ENCODE measurements around the gene HSBP1L1.
A peak's percentile ranks its signal among the peaks of the same experiment; 100 is the strongest.
"Not testable (repeated sequence)": the region's sequence is repeated elsewhere in the genome, so short reads cannot be mapped to it uniquely, and the experiment has no call there.

Gene HSBP1L1

DNA sequence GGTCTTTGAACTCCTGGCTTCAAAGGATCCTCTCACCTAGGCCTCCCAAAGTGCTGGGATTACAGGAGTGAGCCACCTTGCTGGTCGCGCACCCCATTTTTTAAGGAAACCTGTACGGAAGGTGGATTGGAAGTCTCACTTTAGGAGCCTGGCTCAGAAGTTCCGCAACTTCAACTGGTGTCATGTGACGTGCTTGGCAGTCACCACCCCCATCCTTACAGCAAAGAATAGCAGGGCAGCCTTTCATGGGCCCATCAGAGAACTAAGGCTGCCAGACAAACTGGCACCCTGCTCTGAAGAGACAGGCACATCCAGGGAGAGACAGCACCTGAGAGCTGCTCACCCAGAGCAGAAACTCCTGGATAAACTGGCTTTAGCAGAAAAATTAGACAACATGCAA, 9.7 kb upstream of the HSBP1L1 start:
- no peak for DNase-seq (ENCODE audit: low read depth)
- no peak overlapping the region for H3K4me3 ChIP-seq (ENCODE audit: low read depth, low read length)
- TF ChIP-seq, protein P1, sequence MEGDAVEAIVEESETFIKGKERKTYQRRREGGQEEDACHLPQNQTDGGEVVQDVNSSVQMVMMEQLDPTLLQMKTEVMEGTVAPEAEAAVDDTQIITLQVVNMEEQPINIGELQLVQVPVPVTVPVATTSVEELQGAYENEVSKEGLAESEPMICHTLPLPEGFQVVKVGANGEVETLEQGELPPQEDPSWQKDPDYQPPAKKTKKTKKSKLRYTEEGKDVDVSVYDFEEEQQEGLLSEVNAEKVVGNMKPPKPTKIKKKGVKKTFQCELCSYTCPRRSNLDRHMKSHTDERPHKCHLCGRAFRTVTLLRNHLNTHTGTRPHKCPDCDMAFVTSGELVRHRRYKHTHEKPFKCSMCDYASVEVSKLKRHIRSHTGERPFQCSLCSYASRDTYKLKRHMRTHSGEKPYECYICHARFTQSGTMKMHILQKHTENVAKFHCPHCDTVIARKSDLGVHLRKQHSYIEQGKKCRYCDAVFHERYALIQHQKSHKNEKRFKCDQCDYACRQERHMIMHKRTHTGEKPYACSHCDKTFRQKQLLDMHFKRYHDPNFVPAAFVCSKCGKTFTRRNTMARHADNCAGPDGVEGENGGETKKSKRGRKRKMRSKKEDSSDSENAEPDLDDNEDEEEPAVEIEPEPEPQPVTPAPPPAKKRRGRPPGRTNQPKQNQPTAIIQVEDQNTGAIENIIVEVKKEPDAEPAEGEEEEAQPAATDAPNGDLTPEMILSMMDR (IDR thresholded peaks at IDR 0.05; ENCODE audit: low read depth, low read length): no peak
- TF ChIP-seq MYC (IDR thresholded peaks at IDR 0.05; ENCODE audit: low read depth, low read length) (no peak), POLR2A (IDR thresholded peaks at IDR 0.05; ENCODE audit: extremely low read depth, insufficient read length) (no peak)
- TF ChIP-seq, protein P2, sequence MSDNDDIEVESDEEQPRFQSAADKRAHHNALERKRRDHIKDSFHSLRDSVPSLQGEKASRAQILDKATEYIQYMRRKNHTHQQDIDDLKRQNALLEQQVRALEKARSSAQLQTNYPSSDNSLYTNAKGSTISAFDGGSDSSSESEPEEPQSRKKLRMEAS (IDR thresholded peaks at IDR 0.05; ENCODE audit: low read depth, low read length): no peak

DNA sequence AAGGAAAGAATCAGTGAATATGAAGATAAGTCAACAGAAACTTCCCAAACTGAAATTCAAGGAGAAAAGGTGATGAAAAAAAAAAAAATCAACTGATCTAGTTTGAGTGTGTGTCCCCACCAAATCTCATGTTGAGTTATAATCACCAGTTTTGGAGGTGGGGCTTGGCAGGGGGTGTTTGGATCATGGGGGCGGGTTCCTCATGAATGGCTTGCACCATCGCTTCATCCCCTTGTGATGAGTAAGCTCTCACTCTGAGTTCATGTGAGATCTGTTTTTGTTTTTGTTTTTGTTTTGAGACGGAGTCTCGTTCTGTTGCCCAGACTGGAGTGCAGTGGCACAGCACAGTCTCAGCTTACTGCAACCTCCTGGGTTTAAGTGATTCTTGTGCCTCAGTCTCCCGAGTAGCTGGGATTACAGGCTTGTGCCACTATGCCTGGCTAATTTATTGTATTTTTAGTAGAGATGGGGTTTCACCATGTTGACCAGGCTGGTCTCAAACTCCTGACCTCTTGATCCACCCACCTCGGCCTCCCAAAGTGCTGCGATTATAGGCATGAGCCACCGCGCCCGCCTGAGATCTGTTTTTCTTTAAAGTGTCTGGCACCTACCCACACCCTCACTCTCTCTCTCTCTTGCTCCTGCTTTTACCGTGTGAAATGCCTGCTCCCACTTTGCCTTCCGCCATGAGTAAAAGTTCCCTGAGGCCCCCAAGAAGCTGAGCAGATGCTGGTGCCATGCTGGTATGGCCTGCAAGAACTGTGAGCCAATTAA, 9.0 kb upstream of the HSBP1L1 start:
- peak; percentile 35 for DNase-seq (ENCODE audit: low read depth)
- no peak for TF ChIP-seq MYC (IDR thresholded peaks at IDR 0.05; ENCODE audit: low read depth, low read length)
- TF ChIP-seq, protein P2 (IDR thresholded peaks at IDR 0.05; ENCODE audit: low read depth, low read length): no peak
- TF ChIP-seq, protein P1 (IDR thresholded peaks at IDR 0.05; ENCODE audit: low read depth, low read length): no peak
- no peak for TF ChIP-seq POLR2A (IDR thresholded peaks at IDR 0.05; ENCODE audit: extremely low read depth, insufficient read length)
- no peak overlapping the region for H3K4me3 ChIP-seq (ENCODE audit: low read depth, low read length)

DNA sequence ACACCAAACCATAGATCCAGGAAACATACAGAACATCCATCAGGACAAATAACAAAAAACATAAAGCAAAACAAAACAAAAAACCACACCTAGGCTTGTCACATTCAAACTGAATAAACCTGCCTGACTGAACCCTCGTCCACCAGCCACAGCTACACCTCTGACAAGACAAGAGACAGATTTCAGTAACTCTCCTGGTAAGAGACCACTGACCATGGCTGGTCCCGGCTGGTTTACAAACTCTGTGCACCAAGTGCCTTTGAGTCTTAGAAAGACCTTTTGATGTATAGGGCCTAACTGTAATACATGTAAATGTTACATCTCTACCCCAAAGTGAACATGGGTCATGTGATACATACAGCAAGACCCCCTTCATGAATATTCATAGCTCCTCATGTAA, 8.2 kb upstream of the HSBP1L1 start:
- TF ChIP-seq, protein P1 (IDR thresholded peaks at IDR 0.05; ENCODE audit: low read depth, low read length): no peak
- TF ChIP-seq, protein P2 (IDR thresholded peaks at IDR 0.05; ENCODE audit: low read depth, low read length): no peak
- TF ChIP-seq MYC (IDR thresholded peaks at IDR 0.05; ENCODE audit: low read depth, low read length): no peak
- no peak for TF ChIP-seq POLR2A (IDR thresholded peaks at IDR 0.05; ENCODE audit: extremely low read depth, insufficient read length)
- no peak for DNase-seq (ENCODE audit: low read depth)
- H3K4me3 ChIP-seq (ENCODE audit: low read depth, low read length): no peak overlapping the region

GRCh38 chr18:79958981-79959380, 5.5 kb upstream of the HSBP1L1 start:
- no peak for DNase-seq (ENCODE audit: low read depth)
- TF ChIP-seq, protein P2 (IDR thresholded peaks at IDR 0.05; ENCODE audit: low read depth, low read length): no peak
- TF ChIP-seq POLR2A (IDR thresholded peaks at IDR 0.05; ENCODE audit: extremely low read depth, insufficient read length) (no peak), MYC (IDR thresholded peaks at IDR 0.05; ENCODE audit: low read depth, low read length) (no peak)
- TF ChIP-seq, protein P1 (IDR thresholded peaks at IDR 0.05; ENCODE audit: low read depth, low read length): no peak
- H3K4me3 ChIP-seq (ENCODE audit: low read depth, low read length): no peak overlapping the region

- TF ChIP-seq, protein P2 (IDR thresholded peaks at IDR 0.05; ENCODE audit: low read depth, low read length): peak; percentile 64
- peak; percentile 81 for DNase-seq (ENCODE audit: low read depth)
- not testable (repeated sequence) for H3K4me3 ChIP-seq (ENCODE audit: low read depth, low read length)
These were observed 4.2 kb upstream of the HSBP1L1 start for GRCh38 chr18:79960161-79960801.

GRCh38 chr18:79960921-79961526, 3.4 kb upstream of the HSBP1L1 start:
- TF ChIP-seq, protein P1 (IDR thresholded peaks at IDR 0.05; ENCODE audit: low read depth, low read length): no peak
- TF ChIP-seq POLR2A (IDR thresholded peaks at IDR 0.05; ENCODE audit: extremely low read depth, insufficient read length) (no peak), MYC (IDR thresholded peaks at IDR 0.05; ENCODE audit: low read depth, low read length) (no peak)
- TF ChIP-seq, protein P2 (IDR thresholded peaks at IDR 0.05; ENCODE audit: low read depth, low read length): no peak
- DNase-seq (ENCODE audit: low read depth): no peak
- no peak overlapping the region for H3K4me3 ChIP-seq (ENCODE audit: low read depth, low read length)

Measured in NB4 (cell line).